GM12872 (cell line): ENCODE data around the gene ZFYVE28.

Source experiments
- TF ChIP-seq, protein P1 (sequence below): IDR thresholded peaks from 3 replicates; pipeline ENCODE4 v1.5.1; 2011; ENCODE audit warnings: low read depth, mild to moderate bottlenecking, low read length, moderate library complexity; ENCODE audit not compliant: insufficient read depth

Gene ZFYVE28

GRCh38 chr4:2262944-2263250, 155.5 kb downstream of the ZFYVE28 start:
- TF ChIP-seq, protein P1, sequence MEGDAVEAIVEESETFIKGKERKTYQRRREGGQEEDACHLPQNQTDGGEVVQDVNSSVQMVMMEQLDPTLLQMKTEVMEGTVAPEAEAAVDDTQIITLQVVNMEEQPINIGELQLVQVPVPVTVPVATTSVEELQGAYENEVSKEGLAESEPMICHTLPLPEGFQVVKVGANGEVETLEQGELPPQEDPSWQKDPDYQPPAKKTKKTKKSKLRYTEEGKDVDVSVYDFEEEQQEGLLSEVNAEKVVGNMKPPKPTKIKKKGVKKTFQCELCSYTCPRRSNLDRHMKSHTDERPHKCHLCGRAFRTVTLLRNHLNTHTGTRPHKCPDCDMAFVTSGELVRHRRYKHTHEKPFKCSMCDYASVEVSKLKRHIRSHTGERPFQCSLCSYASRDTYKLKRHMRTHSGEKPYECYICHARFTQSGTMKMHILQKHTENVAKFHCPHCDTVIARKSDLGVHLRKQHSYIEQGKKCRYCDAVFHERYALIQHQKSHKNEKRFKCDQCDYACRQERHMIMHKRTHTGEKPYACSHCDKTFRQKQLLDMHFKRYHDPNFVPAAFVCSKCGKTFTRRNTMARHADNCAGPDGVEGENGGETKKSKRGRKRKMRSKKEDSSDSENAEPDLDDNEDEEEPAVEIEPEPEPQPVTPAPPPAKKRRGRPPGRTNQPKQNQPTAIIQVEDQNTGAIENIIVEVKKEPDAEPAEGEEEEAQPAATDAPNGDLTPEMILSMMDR: no peak

- TF ChIP-seq, protein P1: no peak
Observed at GRCh38 chr4:2262145-2262943, 156.1 kb downstream of the ZFYVE28 start.

DNA sequence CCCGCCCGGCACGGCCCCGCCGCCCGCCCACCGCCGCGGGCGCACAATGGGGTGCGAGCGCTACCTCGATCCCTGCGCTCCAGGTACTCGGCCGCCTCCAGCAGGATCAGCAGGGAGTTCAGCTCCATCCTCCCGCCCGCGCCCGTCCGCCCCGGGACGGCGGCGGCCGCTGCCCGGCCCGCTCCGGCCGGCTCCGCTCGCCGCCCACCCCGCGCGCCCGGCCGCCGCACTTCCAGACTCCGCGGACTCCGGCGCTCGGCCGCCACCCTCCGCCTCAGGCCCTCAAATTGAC, 156.6 kb downstream of the ZFYVE28 start, which contains the start of gene MXD4:
Gene MXD4 (minus strand): TSS at position 257 of the 292 bp plus-strand sequence. CDS start 129 bp downstream, at position 128.
- TF ChIP-seq, protein P1: no peak

GRCh38 chr4:2261110-2261852, 157.2 kb downstream of the ZFYVE28 start:
- TF ChIP-seq, protein P1: no peak

- TF ChIP-seq, protein P1: no peak
Observed at GRCh38 chr4:2260344-2261109, 157.9 kb downstream of the ZFYVE28 start.

- TF ChIP-seq, protein P1: no peak
Observed at GRCh38 chr4:2259541-2260343, 158.7 kb downstream of the ZFYVE28 start.

- TF ChIP-seq, protein P1: no peak
Observed at GRCh38 chr4:2259036-2259540, 159.4 kb downstream of the ZFYVE28 start.
